NB4 (cell line): ENCODE data around the gene FGD3.

Experiments used
- CTCF ChIP-seq: IDR thresholded peaks from one replicate; pipeline ENCODE4 v1.5.1; 2012; ENCODE audit warnings: low read depth, low read length
- MAX ChIP-seq: IDR thresholded peaks from 2 replicates; pipeline ENCODE4 v1.6.1; 2011; ENCODE audit warnings: low read depth, low read length
- POLR2A ChIP-seq: IDR thresholded peaks from 2 replicates; pipeline ENCODE4 v1.6.1; 2011; ENCODE audit warnings: mild to moderate bottlenecking; ENCODE audit not compliant: insufficient read length; ENCODE audit errors: extremely low read depth

DNA sequence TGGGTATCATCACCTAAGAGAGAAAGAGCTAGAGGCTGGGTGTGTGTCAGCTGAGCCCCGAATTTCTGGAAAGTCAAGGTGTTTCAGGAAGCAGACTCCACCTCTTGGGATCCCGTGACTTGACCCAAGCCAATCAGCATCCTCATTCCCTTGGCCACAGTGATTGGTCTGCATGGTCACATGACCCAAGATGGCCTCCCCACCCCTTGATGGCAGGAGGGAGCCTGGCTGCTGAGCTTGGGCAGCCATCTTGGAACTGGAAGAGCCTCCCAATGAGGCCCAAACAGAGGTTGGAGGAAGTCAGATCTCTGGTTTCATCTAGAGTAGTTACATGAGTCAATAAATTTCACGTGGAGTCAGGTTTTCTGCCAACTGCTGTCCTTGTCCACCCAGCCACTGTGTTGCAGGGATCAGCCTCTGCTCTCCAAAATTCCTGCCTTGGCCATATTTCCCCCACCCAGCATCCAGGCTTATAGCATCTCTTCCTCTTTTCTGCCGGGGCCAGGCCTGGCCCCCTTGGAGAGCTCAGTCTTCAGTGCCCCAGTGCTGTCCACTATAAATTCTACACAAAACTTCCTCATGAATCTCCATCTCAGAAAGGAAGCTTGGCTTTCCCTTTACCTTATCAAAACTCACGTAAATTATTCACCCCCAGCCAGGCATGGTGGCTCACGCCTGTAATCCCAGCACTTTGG, 93.9 kb downstream of the FGD3 start:
- TF ChIP-seq CTCF (no peak), POLR2A (no peak), MAX (no peak)
